Muscle of leg (tissue), 11 donors: ENCODE measurements around the gene PTPN6. TPM values are rescaled to one million over a fixed set of nuclear protein-coding genes. Genes with fewer than 3 reads are reported as not detected.

Experiments used
- DNase-seq: peaks from one replicate; pipeline ENCODE4 v3.0.0; 2013
- H3K27ac ChIP-seq: one replicate; pipeline ENCODE4 v1.5.1; 2013; ENCODE audit warnings: mild to moderate bottlenecking, low read length, control low read depth
- H3K27me3 ChIP-seq: one replicate; pipeline ENCODE4 v1.6.1; 2013; ENCODE audit warnings: low read length; ENCODE audit not compliant: control insufficient read depth, insufficient read depth
- H3K36me3 ChIP-seq: one replicate; pipeline ENCODE4 v1.6.1; 2013; ENCODE audit warnings: low read length; ENCODE audit not compliant: control insufficient read depth, insufficient read depth
- H3K4me1 ChIP-seq: one replicate; pipeline ENCODE4 v1.6.1; 2013; ENCODE audit warnings: low read length; ENCODE audit not compliant: control insufficient read depth, insufficient read depth
- H3K4me3 ChIP-seq: one replicate; pipeline ENCODE4 v1.5.1; 2013; ENCODE audit warnings: low read length, control low read depth
- H3K9me3 ChIP-seq: replicated peaks from 2 replicates; pipeline ENCODE4 v1.6.1; 2013; ENCODE audit warnings: low read depth, low read length; ENCODE audit not compliant: control insufficient read depth
- WGBS: methylation state at CpG from one replicate; pipeline ENCODE4 v1.1.5; 2013; ENCODE audit warnings: missing lambda C conversion rate; ENCODE audit not compliant: insufficient coverage; 5-methylcytosine and 5-hydroxymethylcytosine counted together
- polyA plus RNA-seq, 8 donors: library from polyadenylated mRNA; unstranded; fragments of 120-200 nt; gene quantifications; one replicate each; pipeline versions ENCODE4 v1.2.1 to v1.2.3, GENCODE V29; 2013; ENCODE audit warnings: inconsistent platforms in 1 of 8, low replicate concordance in 1 of 8; ENCODE audit not compliant: insufficient read length in 8 of 8, insufficient read depth in 1 of 8
- total RNA-seq: library from RNA; stranded (reverse); fragments of 120-200 nt; gene quantifications from one replicate; pipeline ENCODE4 v1.2.4, GENCODE V29; 2013

PTPN6 gene
- total and polyA plus RNA-seq, 9 donors = 4.0 to 8.1 (median 5.8) TPM

- Histone ChIP-seq H3K27me3 (peaks cover 2% of the 10 kb centered on the region), H3K4me1 (peaks cover 65% of the 10 kb centered on the region), H3K9me3 (no peaks in the 10 kb centered on the region), H3K27ac (no peak overlapping the region), H3K36me3 (no peaks in the 10 kb centered on the region), H3K4me3 (no peak overlapping the region)
- no peak for DNase-seq
- WGBS = 81% methylated on average over 20 of the region's 20 CpGs
Observed at GRCh38 chr12:6957151-6957701, 6.1 kb downstream of the PTPN6 start.

GRCh38 chr12:6957741-6958608 is 6.8 kb downstream of the PTPN6 start:
- H3K4me1 ChIP-seq = peaks cover 62% of the 10 kb centered on the region
- H3K27me3 ChIP-seq = peaks cover 2% of the 10 kb centered on the region
- H3K36me3 ChIP-seq = no peaks in the 10 kb centered on the region
- H3K27ac ChIP-seq = peak overlapping the region; percentile 81
- 87% methylated on average over 21 of the region's 28 CpGs for WGBS
- H3K9me3 ChIP-seq = no peaks in the 10 kb centered on the region
- no peak for DNase-seq
- H3K4me3 ChIP-seq = no peak overlapping the region

GRCh38 chr12:6958609-6959057 is 7.5 kb downstream of the PTPN6 start:
- Histone ChIP-seq H3K4me1 (peaks cover 55% of the 10 kb centered on the region), H3K4me3 (no peak overlapping the region), H3K9me3 (no peaks in the 10 kb centered on the region), H3K27me3 (peaks cover 2% of the 10 kb centered on the region), H3K27ac (peak overlapping the region; percentile 81), H3K36me3 (no peaks in the 10 kb centered on the region)
- 43% methylated on average over 7 of the region's 10 CpGs for WGBS
- DNase-seq = no peak

DNA sequence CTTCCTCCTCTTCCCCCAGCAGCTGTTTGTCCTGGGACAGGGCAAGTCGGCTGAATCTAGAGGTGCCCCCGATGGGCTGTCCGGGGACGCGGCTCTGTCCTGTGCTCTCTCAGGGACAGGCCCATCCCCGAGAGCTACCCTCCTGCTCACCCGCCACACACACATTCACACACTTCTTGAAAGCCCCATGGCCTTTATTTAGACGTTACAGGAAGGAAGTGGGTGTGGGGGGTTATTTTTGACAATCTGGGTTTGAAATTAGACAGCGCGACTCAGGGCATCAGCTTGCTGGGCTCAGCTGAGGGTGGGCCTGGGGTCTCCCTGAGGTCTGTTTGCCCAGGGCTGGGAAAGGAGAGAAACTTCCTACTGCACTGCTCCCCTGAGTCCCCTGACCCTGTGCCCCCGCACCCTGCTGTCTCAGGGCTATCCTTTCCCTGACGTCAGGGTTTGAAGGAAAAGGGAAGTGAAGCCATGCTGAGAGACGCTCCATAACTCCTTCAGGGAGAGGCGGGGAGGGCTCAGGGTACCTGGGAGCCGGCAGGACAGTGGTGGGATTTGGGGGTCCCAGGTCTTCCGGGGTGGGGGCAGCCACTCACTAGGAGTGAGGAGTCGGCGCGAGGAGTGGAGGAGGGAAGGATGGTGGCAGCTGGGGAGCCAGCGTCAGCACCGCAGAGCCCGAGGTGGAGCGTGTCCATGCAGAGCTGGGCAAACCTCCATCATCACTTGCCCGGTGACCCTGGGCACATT is 8.1 kb downstream of the PTPN6 start:
- H3K36me3 ChIP-seq = peaks cover 4% of the 10 kb centered on the region
- no peaks in the 10 kb centered on the region for H3K27me3 ChIP-seq
- peaks cover 54% of the 10 kb centered on the region for H3K4me1 ChIP-seq
- H3K27ac ChIP-seq = peak overlapping the region; percentile 81
- DNase-seq = peak; percentile 79
- 41% methylated on average over 9 of the region's 24 CpGs for whole genome bisulfite sequencing
- no peaks in the 10 kb centered on the region for H3K9me3 ChIP-seq
- H3K4me3 ChIP-seq = no peak overlapping the region

DNA sequence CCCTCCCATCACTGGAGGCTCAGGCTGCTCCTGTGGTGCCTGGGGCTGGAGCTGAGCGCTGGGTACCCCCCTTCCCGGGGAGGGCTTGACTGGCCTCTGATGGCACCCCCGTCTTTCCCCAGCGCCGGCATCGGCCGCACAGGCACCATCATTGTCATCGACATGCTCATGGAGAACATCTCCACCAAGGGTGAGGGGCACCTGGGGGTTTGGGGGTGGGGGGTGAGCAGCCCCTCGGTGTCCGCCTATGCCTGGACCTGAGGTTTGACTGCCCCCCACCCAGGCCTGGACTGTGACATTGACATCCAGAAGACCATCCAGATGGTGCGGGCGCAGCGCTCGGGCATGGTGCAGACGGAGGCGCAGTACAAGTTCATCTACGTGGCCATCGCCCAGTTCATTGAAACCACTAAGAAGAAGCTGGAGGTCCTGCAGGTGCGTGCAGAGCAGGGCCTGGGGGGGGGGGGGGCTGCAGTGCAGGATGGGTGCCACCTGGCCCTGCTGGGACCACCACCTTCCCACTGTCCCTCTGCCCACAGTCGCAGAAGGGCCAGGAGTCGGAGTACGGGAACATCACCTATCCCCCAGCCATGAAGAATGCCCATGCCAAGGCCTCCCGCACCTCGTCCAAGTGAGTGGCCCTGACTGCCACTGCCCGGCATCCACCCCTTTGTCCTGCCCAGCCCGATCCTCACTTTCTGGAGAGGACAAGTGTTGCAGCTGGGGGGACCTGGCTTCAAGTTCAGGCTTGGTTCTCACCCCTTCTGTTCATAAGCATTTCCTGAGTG is 8.8 kb downstream of the PTPN6 start:
- Histone ChIP-seq H3K9me3 (no peaks in the 10 kb centered on the region), H3K4me3 (no peak overlapping the region), H3K4me1 (peaks cover 58% of the 10 kb centered on the region), H3K27ac (peak overlapping the region; percentile 81), H3K27me3 (no peaks in the 10 kb centered on the region), H3K36me3 (peaks cover 8% of the 10 kb centered on the region)
- WGBS = 86% methylated on average over 17 of the region's 26 CpGs
- DNase-seq = no peak

DNA sequence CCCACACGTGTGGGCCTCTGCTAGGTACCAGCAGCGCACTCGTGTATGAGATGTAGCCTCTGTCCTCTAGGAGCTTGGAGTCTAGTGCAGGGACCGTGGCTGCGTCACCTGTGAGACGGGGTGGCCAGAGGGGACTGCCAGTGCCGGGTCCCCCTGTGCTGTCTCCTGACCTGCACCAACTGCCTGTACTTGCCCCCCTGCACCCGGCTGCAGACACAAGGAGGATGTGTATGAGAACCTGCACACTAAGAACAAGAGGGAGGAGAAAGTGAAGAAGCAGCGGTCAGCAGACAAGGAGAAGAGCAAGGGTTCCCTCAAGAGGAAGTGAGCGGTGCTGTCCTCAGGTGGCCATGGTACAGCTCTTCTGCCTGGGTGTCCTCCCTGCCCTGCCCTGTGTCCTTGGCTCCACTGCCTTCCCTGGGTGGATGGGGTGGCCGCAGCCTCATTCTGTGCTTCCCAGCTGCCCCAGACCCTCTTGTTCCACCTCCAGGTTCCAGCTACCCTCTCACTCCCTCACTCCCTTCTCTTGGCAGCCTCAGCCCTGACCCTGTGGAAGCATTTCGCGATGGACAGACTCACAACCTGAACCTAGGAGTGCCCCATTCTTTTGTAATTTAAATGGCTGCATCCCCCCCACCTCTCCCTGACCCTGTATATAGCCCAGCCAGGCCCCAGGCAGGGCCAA is 9.6 kb downstream of the PTPN6 start:
- peak; percentile 71 for DNase-seq
- no peak overlapping the region for H3K4me3 ChIP-seq
- H3K27ac ChIP-seq = peak overlapping the region; percentile 42
- 58% methylated on average over 9 of the region's 13 CpGs for WGBS
- no peaks in the 10 kb centered on the region for H3K27me3 ChIP-seq
- peaks cover 62% of the 10 kb centered on the region for H3K4me1 ChIP-seq
- H3K9me3 ChIP-seq = no peaks in the 10 kb centered on the region
- H3K36me3 ChIP-seq = peaks cover 15% of the 10 kb centered on the region

DNA sequence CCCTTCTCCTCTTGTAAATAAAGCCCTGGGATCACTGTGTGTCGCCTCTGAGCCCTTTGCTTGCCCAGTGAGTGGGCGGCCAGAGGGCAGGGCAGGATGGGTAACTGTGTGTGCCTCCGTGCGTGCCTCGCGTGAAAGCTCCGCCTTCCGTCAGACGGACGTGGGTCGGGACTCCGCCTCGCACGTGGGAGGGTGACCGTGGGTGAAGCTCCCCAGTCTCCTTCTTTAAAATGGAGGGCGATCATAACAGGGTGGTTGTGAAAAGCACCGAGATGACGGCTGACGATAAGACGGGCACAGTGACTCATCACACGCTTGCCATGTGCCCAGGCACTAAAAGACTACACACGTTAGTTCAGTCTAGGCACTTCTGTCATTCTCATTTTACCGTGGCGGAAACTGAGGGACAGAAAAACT is 10.1 kb downstream of the PTPN6 start:
- Histone ChIP-seq H3K4me1 (peaks cover 61% of the 10 kb centered on the region), H3K36me3 (peaks cover 20% of the 10 kb centered on the region), H3K27ac (peak overlapping the region; percentile 67), H3K4me3 (no peak overlapping the region), H3K27me3 (no peaks in the 10 kb centered on the region), H3K9me3 (no peaks in the 10 kb centered on the region)
- DNase-seq = no peak
- 59% methylated on average over 19 of the region's 24 CpGs for WGBS

DNA sequence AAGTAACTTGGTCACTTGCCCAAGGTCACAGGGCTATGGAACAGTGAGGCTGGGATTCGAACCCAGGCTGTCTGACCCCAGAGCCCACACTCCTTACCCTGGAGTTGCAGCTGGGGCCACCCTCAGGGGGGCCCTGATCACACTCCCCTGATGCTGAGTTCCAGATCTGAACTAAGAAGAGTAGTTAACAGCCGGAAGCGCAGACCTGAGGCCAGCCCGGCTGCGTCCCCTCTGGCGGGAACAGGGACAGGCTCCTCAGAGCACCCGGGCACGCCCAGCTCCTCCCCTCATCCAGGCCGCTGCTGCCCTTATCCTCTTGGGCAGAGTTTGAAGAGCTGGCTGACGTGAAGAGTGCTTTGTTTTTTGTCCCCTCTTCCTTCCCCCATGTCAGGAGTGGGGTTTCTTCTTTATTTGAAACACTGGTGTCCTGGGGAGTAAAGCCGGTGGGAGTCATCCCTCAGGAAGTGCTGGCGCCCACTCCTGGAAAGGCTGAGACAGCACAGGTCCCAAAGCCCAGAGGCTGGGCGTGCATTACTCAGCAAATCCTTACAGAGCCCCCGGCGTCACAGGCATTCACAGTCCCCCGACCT is 10.6 kb downstream of the PTPN6 start:
- peak; percentile 81 for DNase-seq
- Histone ChIP-seq H3K4me3 (no peak overlapping the region), H3K27me3 (no peaks in the 10 kb centered on the region), H3K9me3 (no peaks in the 10 kb centered on the region), H3K27ac (peak overlapping the region; percentile 67), H3K36me3 (peaks cover 25% of the 10 kb centered on the region), H3K4me1 (peaks cover 59% of the 10 kb centered on the region)
- 2% methylated on average over 12 of the region's 16 CpGs for WGBS
